DMS53 (cell line): ENCODE data around the gene GNL1.
"Not testable (repeated sequence)": the region's sequence is repeated elsewhere in the genome, so short reads cannot be mapped to it uniquely, and the experiment has no call there.

Experiments
- DNase-seq: peaks from one replicate; lab custom pipeline; 2025; lab: John Stamatoyannopoulos, UW

GNL1 gene

DNA sequence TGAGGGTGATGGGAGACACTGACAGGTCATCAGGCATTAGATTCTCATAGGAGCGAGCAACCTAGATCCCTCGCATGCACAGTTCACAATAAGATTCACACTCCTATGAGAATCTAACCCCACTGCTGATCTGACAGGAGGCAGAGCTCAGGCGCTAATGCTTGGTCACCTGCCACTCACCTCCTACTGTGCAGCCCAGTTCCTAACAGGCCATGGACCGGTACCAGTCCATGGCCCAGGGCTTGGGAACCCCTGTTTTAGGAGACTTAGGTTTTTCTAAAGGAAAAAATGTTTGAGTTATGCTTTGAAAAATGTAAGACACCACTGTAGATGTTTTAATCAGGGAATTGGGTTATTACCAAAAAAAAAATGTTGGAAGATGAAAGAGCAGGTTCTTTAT is 60.3 kb downstream of the GNL1 start:
- no peak for DNase-seq

DNA sequence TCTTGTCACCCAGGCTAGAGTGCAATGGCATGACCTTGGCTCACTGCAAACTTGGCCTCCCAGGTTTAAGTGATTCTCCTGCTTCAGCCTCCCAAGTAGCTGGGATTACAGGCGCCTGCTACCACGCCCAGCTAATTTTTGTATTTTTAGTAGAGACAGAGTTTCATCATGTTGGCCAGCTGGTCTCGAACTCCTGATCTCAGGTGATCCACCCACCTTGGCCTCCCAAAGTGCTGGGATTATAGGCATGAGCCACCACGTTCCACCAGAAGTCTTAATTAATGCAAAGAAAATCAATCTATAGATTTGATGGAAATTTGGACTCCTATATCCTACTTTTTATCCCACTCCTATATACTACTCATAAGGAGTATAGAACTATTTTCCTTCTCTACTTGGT is 61.2 kb downstream of the GNL1 start:
- DNase-seq, result not testable (repeated sequence)

DNA sequence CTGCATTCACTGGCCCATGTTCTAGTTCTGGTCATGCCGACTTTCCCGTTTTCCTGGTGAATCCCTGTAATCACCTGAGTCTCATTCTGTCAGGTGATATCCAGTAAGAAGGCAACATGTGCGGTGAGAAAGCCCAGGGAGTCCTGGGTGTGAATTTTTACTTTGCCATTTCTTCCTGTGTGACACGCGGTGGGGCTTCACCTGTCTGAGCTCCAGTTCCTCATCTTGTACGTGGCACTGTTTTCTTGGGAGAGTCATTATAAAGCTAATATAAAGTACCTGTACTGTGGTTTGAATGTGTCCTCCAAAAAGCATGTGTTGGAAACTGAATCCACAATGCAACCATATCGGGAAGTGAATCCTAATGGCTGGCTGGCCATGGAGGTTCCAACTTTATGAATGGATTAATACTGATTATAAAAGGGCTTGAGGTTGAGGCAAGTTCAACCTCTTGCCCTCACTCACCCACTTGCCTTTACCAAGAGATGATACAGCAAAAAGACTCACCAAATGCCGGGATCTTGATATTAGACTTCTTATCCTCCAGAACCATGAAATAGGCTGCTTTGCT is 61.9 kb downstream of the GNL1 start:
- no peak for DNase-seq

DNA sequence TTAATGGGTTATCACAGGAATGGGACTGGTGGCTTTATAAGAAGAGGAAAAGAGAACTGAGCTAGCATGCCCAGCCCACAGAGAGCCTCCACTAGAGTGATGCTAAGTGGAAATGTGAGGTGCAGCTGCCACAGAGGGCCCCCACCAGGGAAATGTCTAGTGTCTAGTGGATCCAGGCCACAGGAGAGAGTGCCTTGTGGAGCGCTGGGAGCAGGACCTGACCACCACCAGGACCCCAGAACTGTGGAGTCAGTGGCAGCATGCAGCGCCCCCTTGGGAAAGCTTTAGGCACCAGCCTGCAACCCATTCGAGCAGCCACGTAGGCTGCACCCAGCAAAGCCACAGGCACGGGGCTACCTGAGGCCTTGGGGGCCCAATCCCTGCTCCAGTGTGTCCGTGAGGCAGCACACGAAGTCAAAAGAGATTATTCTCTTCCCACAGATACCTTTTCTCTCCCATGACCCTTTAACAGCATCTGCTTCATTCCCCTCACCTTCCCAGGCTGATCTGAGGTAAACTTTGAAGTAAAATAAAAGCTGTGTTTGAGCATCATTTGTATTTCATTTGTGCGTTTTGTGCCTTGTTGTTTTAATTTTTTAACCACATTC is 62.5 kb downstream of the GNL1 start:
- DNase-seq, result no peak

DNA sequence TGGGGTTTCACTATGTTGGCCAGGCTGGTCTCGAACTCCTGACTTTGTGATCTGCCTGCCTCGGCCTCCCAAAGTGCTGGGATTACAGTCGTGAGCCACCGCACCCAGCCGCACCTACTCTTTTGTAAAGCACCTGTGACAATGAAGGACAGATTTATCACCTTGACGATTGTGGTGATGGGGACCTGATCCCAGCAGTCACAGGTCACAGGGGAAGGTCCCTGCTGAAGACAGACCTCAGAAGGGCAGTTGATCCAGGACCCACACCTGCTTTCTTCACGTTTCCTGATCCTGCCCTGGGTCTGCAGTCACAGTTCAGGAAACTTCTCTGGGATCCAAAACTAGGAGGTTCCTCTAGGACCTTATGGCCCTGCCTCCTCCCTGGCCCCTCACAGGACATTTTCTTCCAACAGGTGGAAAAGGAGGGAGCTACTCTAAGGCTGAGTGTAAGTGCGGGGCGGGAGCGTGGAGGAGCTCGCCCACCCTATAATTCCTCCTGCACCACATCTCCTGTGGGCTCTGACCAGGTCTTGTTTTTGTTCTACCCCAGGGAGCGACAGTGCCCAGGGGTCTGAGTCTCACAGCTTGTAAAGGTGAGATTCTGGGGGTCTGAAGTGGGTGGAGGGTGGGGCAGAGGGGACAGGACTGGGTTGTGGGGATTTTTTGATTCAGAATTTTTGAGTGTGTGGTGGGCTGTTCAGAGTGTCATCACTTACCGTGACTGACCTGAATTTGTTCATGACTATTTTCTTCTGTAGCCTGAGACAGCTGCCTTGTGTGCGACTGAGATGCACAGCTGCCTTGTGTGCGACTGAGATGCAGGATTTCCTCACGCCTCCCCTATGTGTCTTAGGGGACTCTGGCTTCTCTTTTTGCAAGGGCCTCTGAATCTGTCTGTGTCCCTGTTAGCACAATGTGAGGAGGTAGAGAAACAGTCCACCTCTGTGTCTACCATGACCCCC is 64.0 kb downstream of the GNL1 start:
- DNase-seq, result no peak
